GM12892 (cell line): ENCODE measurements around the gene CCDC85A.
A peak's percentile ranks its signal among the peaks of the same experiment; 100 is the strongest.

Source experiments
- DNase-seq: peaks from one replicate; pipeline ENCODE4 v3.0.0; 2011; ENCODE audit not compliant: insufficient read length
- FAIRE-seq: peaks from 2 replicates; lab custom pipeline; 2011; peaks lifted over from hg19 to GRCh38; lab: Jason Lieb, UNC
- POLR2A ChIP-seq: IDR thresholded peaks from 2 replicates; pipeline ENCODE4 v1.6.1; 2011; ENCODE audit warnings: low read depth, low read length, control low read depth
- POLR2AphosphoS5 ChIP-seq: IDR thresholded peaks from 2 replicates; pipeline ENCODE4 v1.6.1; 2011; ENCODE audit warnings: low read depth, low read length, control low read depth
- TAF1 ChIP-seq: IDR thresholded peaks from 2 replicates; pipeline ENCODE4 v1.6.1; 2011; ENCODE audit warnings: low read depth, mild to moderate bottlenecking, control low read depth, low read length, borderline replicate concordance

CCDC85A gene

GRCh38 chr2:56287974-56288373, 104.2 kb downstream of the CCDC85A start:
- FAIRE-seq: no peak
- DNase-seq: no peak
- TF ChIP-seq POLR2AphosphoS5 (no peak), POLR2A (no peak)

GRCh38 chr2:56288838-56289580, 105.2 kb downstream of the CCDC85A start:
- DNase-seq (no peak), FAIRE-seq (peak; percentile 14)
- TF ChIP-seq POLR2A: no peak
- TF ChIP-seq TAF1: no peak
- TF ChIP-seq POLR2AphosphoS5: no peak

GRCh38 chr2:56291711-56292110, 107.9 kb downstream of the CCDC85A start:
- FAIRE-seq: no peak
- TF ChIP-seq POLR2AphosphoS5: no peak
- DNase-seq: no peak

DNA sequence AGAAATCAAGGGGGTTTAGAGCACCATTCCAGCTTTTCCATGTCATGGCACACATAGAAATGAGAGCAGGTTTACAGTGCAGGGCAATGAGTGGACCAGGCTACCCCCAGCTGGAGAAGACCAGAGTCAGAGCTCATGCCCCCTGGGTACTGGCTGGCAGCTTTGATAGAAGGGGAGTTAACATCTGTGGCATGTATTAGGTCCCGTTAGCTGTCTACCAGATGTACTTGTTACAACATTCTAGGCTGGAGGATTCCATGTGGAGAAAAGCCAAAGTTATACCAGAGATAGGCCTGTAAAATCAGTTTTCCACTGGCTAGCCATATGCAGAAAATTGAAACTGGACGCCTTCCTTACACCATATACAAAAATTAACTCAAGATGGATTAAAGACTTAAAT, 109.2 kb downstream of the CCDC85A start:
- FAIRE-seq (no peak), DNase-seq (no peak)
- TF ChIP-seq POLR2A (no peak), POLR2AphosphoS5 (no peak), TAF1 (no peak)

DNA sequence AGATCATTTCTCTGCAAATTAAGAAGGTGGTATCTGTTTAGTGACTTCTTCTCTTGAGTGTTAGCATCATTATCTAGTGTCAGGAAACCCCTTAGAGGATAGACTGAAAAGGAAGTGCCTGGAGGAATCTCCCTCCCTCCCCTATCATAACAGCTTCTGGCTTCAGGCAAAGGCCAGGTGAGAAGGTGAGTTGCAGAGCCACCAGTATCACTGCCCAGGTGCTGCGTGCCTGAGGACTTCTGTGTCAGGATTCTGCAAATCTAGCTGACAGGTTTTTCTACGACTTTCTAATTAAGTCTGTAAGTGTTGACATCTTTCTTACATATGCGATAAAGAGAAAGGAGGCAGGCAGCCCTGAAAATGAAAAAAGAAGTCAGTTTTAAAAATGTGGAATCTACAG, 111.9 kb downstream of the CCDC85A start:
- DNase-seq (no peak), FAIRE-seq (no peak)
- TF ChIP-seq TAF1: no peak
- no peak for TF ChIP-seq POLR2A
- TF ChIP-seq POLR2AphosphoS5: no peak

- FAIRE-seq: no peak
Measured at GRCh38 chr2:56297671-56298070, 113.9 kb downstream of the CCDC85A start.

DNA sequence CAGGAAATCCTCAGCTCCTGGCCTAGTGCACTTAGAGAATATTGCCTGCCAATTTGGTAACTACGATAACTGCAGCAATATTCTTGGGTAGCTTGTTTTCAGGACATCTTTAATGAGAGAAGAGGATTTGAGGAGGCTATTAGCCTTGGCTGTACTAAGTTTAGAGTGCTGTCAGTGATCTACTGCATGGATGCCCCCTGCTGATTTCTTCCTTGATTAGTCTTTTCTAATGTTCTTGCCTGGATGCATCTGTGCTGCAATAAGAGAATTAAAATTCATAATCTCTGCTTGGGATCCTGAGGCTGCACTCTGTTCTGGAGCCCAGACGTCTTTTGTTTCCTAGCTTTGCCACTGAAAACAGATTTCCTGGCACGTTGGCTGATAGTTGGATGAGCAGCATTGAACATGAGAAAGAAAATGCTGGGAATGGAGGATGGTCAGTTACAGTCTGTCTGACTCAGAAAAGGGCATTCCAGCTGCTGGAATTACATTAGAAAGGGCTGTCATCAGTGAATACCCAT, 115.4 kb downstream of the CCDC85A start:
- FAIRE-seq (no peak), DNase-seq (no peak)
- no peak for TF ChIP-seq POLR2A
- no peak for TF ChIP-seq TAF1
- TF ChIP-seq POLR2AphosphoS5: no peak

More at GRCh38 chr2:56297671-56298070, 113.9 kb downstream of the CCDC85A start:
- TF ChIP-seq POLR2A (no peak), TAF1 (no peak), POLR2AphosphoS5 (no peak)
- no peak for DNase-seq

GRCh38 chr2:56309626-56310170, 125.9 kb downstream of the CCDC85A start:
- FAIRE-seq (no peak), DNase-seq (no peak)
- TF ChIP-seq POLR2A: no peak
- TF ChIP-seq POLR2AphosphoS5: no peak
- TF ChIP-seq TAF1: no peak

- no peak for FAIRE-seq
- TF ChIP-seq TAF1: no peak
- TF ChIP-seq POLR2A: no peak
- no peak for TF ChIP-seq POLR2AphosphoS5
- no peak for DNase-seq
Measured at GRCh38 chr2:56313500-56313921, 129.7 kb downstream of the CCDC85A start.

DNA sequence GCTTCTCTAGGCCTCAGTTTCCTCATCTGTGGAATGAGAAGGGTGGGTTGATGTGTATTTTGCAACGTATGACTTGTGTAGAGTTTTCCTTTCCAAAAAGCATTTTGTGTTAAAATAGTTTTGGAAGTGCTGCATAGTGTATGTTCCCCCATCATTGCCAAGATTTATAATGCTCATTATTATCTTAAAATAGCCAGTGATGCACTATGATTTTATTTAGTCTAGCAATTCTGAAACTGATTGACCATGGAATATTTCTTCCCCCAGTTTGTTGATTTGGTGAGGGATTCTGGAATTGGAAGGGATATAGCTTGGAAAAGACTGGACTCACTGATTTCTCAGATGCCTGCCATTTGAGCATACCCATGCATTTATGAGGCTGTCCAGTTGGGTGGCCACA, 130.6 kb downstream of the CCDC85A start:
- FAIRE-seq: no peak
- no peak for DNase-seq
- no peak for TF ChIP-seq TAF1
- no peak for TF ChIP-seq POLR2A
- TF ChIP-seq POLR2AphosphoS5: no peak

- DNase-seq (no peak), FAIRE-seq (no peak)
- TF ChIP-seq POLR2AphosphoS5: no peak
- no peak for TF ChIP-seq POLR2A
- TF ChIP-seq TAF1: no peak
Measured at GRCh38 chr2:56314796-56315195, 131.0 kb downstream of the CCDC85A start.

DNA sequence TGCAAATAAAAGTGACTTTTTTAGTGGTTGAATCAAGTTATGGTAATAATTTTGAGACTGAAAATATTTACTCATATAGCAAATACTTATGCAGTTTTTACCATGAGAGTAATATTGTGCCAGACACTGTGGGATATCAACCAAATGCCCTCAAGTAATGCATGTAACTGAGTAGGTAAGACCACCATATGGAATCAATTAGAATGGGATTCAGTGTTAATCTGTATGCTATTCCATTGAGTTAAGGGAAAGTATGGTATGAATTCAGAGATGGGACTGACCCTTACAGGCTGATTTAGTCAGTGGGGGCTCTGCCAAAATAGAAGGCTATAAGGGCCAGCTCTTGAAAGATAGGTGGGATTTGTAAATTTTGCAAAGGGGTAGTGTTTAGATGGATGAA, 131.6 kb downstream of the CCDC85A start:
- TF ChIP-seq POLR2A: no peak
- TF ChIP-seq POLR2AphosphoS5: no peak
- no peak for TF ChIP-seq TAF1
- DNase-seq (no peak), FAIRE-seq (no peak)
